Measurements from ENCODE around the gene ZNF155.

DNA sequence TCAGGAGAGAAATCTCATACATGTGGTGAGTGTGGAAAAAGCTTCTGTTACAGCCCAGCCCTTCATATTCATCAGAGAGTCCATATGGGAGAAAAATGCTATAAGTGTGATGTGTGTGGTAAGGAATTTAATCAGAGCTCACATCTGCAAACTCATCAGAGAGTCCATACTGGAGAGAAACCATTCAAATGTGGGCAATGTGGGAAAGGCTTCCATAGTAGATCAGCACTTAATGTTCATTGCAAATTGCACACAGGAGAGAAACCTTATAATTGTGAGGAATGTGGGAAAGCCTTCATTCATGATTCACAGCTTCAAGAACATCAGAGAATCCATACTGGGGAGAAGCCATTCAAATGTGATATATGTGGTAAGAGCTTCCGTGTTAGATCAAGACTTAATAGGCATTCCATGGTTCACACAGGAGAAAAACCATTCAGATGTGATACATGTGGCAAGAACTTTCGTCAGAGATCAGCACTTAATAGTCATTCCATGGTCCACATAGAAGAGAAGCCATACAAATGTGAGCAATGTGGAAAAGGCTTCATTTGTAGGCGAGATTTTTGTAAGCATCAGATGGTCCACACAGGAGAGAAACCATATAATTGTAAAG lies 17.8 kb upstream of the ZNF155 start:
- TF ChIP-seq EZH2 (IDR thresholded peaks at IDR 0.05) (no peak), EZH2phosphoT487 (IDR thresholded peaks at IDR 0.05) (no peak)
- TF ChIP-seq, protein P1, sequence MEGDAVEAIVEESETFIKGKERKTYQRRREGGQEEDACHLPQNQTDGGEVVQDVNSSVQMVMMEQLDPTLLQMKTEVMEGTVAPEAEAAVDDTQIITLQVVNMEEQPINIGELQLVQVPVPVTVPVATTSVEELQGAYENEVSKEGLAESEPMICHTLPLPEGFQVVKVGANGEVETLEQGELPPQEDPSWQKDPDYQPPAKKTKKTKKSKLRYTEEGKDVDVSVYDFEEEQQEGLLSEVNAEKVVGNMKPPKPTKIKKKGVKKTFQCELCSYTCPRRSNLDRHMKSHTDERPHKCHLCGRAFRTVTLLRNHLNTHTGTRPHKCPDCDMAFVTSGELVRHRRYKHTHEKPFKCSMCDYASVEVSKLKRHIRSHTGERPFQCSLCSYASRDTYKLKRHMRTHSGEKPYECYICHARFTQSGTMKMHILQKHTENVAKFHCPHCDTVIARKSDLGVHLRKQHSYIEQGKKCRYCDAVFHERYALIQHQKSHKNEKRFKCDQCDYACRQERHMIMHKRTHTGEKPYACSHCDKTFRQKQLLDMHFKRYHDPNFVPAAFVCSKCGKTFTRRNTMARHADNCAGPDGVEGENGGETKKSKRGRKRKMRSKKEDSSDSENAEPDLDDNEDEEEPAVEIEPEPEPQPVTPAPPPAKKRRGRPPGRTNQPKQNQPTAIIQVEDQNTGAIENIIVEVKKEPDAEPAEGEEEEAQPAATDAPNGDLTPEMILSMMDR (IDR thresholded peaks at IDR 0.05), result no peak

Data from neural progenitor cell (in vitro differentiated cells).